ENCODE results near the gene SERINC3. TPM values are rescaled to one million over a fixed set of nuclear protein-coding genes. Genes with fewer than 3 reads are reported as not detected.

The SERINC3 gene
- total and polyA plus RNA-seq, 2 experiments from 2014 or later, result 18.1 to 33.0 TPM

DNA sequence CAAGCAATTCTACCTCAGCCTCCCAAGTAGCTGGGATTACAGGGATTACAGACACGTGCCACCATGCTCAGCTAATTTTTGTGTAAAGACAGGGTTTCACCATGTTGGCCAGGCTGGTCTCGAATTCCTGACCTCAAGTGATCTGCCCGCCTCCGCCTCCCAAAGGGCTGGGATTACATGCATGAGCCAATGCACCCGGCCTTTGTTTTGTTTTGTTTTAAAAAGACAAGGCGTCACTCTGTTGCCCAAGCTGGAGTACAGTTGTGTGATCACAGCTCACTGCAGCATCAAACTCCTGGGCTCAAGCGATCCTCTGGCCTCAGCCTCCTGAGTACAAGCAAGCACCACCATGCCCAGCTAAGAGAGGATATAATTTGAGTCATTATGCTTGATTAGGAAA lies 5.4 kb downstream of the SERINC3 start (continued):
- TF ChIP-seq ZNF462 (CRISPR knock-in tag; IDR thresholded peaks at IDR 0.05), result no peak
- TF ChIP-seq, protein P1, sequence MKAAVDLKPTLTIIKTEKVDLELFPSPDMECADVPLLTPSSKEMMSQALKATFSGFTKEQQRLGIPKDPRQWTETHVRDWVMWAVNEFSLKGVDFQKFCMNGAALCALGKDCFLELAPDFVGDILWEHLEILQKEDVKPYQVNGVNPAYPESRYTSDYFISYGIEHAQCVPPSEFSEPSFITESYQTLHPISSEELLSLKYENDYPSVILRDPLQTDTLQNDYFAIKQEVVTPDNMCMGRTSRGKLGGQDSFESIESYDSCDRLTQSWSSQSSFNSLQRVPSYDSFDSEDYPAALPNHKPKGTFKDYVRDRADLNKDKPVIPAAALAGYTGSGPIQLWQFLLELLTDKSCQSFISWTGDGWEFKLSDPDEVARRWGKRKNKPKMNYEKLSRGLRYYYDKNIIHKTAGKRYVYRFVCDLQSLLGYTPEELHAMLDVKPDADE (IDR thresholded peaks at IDR 0.05), result no peak
- TF ChIP-seq JUNB (IDR thresholded peaks at IDR 0.05; ENCODE audit: unreplicated experiment), result no peak
- no peak for TF ChIP-seq ZNF114 (CRISPR knock-in tag; IDR thresholded peaks at IDR 0.05)
- TF ChIP-seq CREB1 (CRISPR knock-in tag; IDR thresholded peaks at IDR 0.05; ENCODE audit: low read depth), result no peak
- no peak for TF ChIP-seq REST (IDR thresholded peaks at IDR 0.05; ENCODE audit: unreplicated experiment)
- no peak for TF ChIP-seq NANOG (IDR thresholded peaks at IDR 0.05; ENCODE audit: borderline replicate concordance)
- TF ChIP-seq EZH2phosphoT487 (IDR thresholded peaks at IDR 0.05; ENCODE audit: unreplicated experiment), result no peak

Data from GM23338 (cell line).